Measurements from ENCODE around the gene NFYB.
A peak's percentile ranks its signal among the peaks of the same experiment; 100 is the strongest.
"Not testable (repeated sequence)": the region's sequence is repeated elsewhere in the genome, so short reads cannot be mapped to it uniquely, and the experiment has no call there.

NFYB gene

GRCh38 chr12:104155711-104156555 is 17.9 kb upstream of the NFYB start:
- no peak for DNase-seq

GRCh38 chr12:104154806-104155205 is 16.8 kb upstream of the NFYB start:
- DNase-seq: peak; percentile 72 to 85

GRCh38 chr12:104154286-104154685 is 16.3 kb upstream of the NFYB start:
- DNase-seq: no peak

DNA sequence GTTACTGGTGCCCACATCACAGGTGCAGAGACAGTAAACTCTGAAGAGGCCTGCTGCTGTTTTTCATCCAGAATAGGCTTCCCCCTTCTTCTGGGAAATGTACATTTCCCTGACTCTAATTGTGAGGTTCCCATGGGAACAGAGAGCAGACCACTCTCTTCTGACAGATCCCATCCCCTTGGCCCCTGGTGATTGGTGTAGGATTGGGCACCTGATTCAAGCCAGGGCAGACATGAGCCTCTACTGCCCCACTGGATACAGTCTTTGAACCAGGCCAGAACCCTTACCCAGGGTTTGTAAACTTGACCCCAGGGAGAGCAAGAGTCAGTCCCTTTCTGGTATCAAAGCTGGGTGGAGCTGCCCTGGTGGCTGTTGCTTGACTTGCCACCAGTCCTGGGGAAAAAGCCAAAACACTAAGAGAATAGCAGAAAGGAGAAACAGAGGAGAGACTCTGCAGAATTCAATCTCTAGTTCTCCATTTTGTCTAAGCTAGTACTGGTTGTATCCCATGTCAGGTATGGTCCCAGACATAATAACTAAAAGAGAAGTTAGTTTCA is 14.8 kb upstream of the NFYB start:
- no peak for DNase-seq

DNA sequence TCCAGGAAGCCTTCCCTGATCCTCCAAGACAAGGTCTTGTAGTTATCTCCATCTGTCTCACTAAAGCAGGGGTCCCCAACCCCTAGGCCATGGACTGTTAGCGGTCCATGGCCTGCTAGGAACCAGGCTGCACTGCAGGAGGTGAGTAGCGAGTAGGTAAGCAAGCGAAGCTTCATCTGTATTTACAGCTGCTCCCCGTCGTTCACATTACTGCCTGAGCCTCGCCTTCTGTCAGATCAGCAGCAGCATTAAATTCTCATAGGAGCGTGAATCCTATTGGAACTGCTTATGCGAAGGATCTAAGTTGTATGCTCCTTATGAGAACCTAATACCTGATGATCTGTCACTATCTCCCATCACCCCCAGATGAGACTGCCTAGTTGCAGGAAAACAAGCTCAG is 12.4 kb upstream of the NFYB start:
- DNase-seq: peak in 1 of 2 experiments; percentile 19

DNA sequence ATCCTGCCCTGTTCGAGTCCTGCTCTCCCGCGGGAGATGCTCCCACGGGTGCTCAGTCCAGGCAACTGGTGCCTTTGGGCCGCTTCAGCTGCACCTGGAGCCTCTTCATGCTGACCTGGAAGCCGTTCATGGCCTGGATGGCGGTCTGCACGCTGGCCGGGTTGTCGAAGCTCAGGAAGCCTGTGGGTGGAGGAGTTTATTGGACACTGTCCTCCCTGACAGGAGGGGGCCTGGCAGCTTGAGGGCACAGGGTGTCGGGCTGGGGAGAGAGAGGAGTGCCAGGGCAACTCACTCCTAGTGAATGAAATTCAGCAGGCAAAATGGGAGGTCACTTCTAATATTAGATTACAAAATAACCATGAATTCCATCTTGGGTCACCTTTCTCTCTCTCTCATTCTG is 9.3 kb upstream of the NFYB start:
- DNase-seq: no peak

- no peak for DNase-seq
Measured at GRCh38 chr12:104143918-104144317, 5.9 kb upstream of the NFYB start.

GRCh38 chr12:104143002-104143401 is 5.0 kb upstream of the NFYB start:
- DNase-seq: no peak

DNA sequence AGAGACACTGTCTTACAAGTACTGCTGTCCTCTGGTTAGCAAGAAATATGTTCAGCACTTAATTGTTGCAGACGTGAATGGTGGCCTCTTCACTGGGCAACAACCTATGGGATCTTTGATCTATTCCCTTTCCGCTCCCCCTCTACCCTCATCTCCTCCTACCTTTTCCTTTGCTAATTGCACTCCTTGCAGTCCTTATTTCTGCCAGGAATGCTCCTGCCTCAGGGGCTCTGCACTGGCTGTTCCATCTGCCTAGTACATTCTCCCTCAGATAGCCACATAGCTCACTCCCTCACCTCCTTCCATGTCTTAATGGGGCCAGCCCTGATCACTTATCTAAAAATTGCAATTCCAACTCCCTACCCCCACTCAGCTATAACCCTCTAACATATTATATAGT is 4.5 kb upstream of the NFYB start:
- DNase-seq: no peak

DNA sequence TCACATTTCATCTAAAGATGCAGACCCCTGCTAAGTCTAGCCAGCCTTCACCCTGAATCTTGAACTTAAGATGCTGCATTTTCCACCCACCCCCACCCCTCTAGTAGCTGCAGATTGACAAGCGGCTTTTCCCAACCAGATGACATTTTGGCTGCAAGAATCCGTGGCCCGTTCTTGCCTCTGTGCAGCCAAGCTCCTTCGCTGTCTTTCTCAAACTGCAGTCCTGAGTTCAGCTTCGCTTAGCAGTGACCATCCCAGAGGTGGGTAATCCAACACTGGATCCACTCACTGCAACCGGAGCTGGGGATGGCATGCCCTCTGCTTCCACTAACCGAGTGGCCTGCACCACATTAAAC is 765 bp upstream of the NFYB start:
- DNase-seq: peak in 1 of 2 experiments; percentile 15

GRCh38 chr12:104137001-104137901 is 759 bp downstream of the NFYB start:
- peak in 1 of 2 experiments; percentile 66 for DNase-seq

DNA sequence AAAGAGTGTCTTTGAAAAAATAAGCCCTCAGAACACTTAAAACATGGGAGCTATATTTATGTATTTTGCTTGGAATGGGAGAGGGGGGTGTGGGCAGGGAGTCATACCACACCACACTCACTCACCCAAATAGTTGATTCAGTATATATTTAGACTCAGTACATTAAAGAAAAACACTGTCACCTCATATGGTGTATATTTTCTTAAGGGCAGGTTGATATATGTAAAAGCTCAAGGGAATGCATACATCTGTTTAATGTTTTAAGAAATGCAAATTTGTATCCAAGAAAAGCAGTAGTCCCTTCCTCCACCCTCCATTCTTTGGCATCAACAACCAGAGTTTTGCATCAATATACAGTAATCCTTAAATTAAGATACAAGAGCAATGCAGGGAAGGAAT is 1.4 kb downstream of the NFYB start:
- DNase-seq: peak in 1 of 2 experiments; percentile 30

DNA sequence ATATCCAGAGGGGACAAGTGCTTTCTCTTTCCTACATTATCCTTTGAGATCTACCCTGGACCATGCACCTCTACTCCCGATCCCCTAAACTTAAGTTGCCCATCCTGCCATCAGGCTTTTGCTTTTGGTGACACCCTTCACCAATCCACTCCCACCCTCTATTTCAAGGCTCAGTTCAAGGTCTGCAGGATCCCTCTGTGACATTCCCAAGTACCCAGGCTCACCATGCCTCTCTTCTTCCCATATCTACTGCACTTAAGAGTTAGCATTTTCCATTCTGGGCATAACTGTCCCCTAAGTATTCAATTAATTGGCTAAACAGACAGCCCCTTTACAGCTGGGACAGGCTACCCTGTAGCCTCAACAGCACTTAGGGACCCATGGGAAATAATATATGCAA is 3.1 kb downstream of the NFYB start:
- no peak for DNase-seq

DNA sequence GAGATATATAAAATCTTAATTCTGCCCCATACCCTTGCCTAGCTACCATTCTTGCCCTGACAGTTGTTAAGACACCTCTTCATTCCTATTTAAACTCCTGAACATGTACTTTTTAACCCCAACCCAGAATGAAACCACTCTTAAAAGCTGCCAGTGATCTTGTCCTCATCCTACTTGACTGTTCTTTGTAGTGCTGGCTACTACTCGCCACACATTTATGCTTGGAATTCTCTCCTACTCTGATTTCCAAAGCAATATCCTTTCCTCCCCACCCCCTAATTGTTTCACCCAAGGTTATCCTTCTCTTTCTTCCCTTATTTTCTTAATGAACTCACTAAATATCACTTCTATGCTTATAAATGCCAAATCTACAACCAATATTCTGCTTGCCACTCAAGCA is 4.1 kb downstream of the NFYB start:
- DNase-seq: no peak

DNA sequence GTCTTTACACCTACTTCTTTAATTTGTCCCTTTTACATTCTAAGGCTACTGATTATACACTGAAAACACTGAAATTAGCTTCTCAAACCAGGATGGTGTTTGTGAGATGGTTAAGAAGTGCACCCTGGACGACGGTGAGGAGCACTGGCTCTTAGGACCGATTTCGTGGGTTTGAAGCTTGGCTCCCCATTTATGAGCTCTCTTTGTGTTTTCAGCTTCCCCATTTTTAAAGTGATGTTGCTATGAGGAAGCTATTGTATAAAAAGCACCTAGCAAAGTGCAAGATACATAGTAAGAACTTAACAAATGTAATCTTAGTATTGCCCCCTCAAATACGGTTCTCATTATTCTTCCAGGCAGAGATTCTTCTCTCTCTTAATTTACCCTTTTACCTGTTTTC is 4.7 kb downstream of the NFYB start:
- DNase-seq: no peak

GRCh38 chr12:104132351-104132956 is 5.6 kb downstream of the NFYB start:
- DNase-seq: no peak

DNA sequence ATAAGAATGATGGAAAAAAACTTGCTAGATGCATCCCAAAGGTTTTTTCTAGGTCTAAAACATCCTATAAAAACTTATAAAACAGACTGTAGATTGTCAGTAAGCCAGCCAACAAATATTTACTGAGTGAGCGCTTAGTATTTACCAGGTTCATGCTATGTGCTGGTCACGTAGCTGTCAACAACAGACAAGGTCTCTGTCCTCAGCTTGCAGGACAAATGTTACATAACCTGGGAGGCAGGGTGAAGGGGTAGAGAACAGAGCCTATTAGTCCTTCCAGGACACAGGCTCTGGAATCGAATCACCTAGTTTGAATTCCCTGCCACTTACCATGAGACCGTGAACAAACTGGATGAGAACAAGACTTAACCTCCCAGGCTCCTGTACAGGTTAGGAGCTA is 6.4 kb downstream of the NFYB start:
- no peak for DNase-seq

DNA sequence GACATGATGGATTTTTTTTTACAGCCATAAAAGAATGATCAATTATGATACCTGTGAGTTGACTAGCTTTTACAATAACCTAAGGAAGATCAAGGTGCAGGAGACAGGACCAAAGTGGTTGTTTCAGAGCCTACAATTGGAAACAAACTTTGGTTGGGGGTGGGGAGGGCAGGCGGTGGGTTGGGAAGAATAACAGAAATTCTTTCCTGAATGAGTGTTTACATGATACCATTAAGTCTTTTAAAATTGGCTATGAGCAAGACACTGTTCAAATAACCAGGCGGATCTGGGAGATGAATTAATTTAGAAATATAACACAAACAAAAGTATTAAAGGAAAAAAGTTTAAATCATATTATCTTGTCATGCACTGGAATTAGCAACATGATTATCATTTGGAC is 7.2 kb downstream of the NFYB start:
- DNase-seq: no peak

GRCh38 chr12:104126548-104126947 is 11.5 kb downstream of the NFYB start:
- no peak for DNase-seq

GRCh38 chr12:104122298-104122697 is 15.7 kb downstream of the NFYB start:
- no peak for DNase-seq

- no peak for DNase-seq
Measured at GRCh38 chr12:104121001-104121400, 17.0 kb downstream of the NFYB start.

DNA sequence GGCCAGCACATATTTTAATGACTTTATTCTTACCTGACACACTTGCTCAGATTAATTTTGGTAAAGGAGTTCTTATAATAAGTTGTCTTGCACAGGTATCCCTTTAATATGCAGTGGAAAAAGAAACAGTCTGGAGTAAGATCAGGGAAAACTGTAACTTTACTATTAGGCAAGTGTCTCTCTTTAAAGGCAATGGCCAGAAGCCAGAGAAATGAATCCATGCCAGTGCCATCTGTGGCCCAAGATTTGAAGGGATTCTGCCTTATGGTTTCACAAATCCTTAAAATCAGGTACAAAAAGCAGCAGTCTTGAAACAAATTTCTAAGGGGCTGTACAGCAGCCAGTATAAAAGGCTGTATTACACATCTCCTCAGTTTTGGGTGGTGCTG is 22.4 kb downstream of the NFYB start:
- DNase-seq: peak; percentile 33 to 68

DNA sequence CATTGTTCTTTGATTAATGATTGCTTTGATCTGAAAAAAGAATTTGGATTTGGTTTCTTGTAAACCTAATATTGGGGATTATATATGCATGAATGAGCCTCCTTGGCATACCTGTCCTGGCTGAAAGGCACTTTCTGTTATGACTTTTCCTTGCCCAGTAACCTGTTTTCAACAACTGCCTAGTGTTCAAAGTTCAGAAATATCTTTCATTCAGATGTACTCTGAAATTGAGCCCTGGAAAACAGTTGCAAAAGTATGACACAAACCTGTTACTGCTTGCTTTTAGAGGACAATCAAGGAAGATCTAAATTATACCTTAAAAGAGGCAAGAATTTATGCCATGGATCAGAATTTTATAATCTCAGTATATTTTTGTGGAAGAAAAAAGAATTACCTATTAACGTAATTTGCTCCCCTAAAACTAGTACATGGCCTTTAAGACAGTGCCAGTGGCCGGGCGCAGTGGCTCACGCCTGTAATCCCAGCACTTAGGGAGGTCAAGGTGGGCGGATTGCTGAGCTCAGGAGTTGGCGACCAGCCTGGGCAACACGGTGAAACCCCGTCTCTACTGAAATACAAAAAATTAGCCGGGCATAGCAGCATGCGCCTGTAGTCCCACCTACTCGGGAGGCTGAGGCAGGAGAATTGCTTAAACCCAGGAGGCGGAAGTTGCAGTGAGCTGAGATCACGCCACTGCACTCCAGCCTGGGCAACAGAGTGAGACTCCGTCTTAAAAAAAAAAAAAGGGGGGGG is 23.0 kb downstream of the NFYB start:
- not testable (repeated sequence) for DNase-seq
